Activated CD4-positive, alpha-beta T cell treated with anti-CD3 and anti-CD28 coated beads for 4 hours (primary cell): ENCODE results near the gene ARCN1.
A peak's percentile ranks its signal among the peaks of the same experiment; 100 is the strongest.
"Not testable (repeated sequence)": the region's sequence is repeated elsewhere in the genome, so short reads cannot be mapped to it uniquely, and the experiment has no call there.

Experiments used
- DNase-seq, 2 donors: peaks; one replicate each; pipeline ENCODE4 v3.0.0-alpha.2; 2020

The ARCN1 gene

DNA sequence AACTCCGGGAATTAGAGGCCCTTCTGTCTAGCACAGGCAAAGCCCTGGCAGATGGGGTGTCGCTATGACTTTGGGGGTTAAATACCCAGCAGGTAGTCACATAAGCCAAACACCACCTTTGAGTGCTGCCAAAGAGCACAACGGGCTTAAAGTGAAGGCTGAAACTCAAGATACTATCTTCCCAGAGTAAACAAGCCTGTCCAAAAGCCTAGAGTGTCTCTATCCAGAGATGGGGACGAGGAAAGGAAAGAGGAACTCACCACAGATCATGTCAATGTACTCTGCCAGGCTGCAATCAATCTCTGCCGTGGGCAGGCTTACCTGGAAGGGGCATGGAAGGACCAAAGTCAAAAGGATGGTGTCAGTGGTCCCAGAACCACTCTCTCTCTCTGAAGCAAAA, 26.7 kb upstream of the ARCN1 start:
- DNase-seq, result no peak

DNA sequence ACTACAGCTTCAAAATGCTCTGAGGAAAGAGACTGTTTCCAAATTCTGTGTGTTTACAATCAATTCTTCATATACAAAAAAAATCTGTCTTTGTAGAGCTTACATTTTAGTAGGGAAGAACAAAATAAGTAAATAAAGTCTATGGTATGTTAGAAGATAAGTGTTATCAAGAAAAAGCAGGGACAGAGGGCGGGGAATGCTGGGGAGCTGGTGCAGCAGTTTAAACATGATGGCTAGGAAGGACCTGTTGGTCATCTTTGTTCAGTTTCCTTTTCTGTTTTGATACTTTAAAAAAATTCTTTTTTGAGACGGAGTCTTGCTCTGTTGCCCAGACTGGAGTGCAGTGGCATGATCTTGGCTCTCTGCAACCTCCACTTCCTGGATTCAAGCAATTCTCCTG, 25.1 kb upstream of the ARCN1 start:
- DNase-seq, result no peak

DNA sequence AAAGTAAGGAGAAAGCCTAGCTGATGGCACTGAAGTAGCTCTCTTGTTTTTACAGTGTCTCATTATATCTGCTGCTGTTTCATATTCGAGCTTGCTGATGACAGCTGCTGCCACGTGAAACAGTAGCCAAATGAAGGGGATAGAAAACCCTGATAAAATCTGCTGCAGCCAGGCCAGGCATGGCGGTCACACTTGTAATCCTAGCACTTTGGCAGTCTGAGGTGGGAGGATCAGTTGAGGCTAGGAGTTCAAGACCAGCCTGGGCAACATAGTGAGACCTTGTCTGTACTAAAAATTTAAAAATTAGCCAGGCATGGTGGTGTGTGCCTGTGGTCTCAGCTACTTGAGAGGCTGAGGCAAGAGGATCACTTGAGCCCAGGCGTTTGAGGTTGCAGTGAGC, 19.9 kb upstream of the ARCN1 start:
- no peak for DNase-seq

DNA sequence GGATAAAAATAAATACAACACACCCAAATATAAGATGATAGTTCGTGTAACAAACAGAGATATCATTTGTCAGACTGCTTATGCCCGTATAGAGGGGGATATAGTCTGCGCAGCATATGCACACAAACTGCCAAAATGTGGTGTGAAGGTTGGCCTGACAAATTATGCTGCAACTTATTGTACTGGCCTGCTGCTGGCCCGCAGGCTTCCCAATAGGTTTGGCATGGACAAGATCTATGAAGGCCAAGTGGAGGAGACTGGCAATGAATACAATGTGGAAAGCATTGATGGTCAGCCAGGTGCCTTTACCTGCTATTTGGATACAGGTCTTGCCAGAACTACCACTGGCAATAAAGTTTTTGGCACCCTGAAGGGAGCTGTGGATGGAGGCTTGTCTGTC, 11.4 kb upstream of the ARCN1 start:
- no peak for DNase-seq

DNA sequence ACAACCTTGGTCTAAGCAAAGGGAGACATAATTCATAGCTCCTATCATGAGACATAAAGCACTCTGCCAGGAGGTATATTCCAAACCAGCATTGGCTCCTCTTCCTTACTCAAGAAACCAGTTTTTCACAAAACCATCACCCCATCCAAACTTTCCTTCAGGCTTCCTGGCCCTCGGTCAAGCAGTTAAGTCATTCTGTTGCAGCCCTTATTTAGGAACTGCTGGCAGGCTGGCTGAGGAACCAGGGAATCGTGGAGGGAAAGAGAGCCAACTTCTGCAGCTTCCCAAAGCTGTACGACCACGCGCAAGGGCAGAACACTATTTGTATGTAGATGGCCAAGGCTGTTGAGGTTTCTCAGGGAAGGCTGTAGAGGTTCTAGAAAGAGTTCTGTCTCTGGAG, 7.2 kb upstream of the ARCN1 start:
- DNase-seq, result no peak

DNA sequence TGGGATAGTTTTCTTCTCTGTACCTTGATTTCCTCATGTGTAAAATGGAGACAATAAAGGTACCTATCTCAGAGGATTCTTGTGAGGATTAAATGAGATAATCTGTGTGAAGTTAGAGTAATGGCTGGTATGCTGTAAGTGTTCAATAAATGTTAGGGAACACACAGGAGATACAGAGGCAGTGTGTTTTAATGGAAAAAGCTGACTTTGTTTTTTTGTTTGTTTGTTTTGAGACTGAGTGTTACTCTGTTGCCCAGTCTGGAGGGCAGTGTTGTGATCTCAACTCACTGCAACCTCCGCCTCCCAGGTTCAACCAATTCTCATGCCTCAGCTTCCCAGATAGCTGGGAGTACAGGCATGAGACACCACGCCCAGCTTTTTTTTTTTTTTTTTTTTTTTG, 2.5 kb upstream of the ARCN1 start:
- DNase-seq, result no peak

DNA sequence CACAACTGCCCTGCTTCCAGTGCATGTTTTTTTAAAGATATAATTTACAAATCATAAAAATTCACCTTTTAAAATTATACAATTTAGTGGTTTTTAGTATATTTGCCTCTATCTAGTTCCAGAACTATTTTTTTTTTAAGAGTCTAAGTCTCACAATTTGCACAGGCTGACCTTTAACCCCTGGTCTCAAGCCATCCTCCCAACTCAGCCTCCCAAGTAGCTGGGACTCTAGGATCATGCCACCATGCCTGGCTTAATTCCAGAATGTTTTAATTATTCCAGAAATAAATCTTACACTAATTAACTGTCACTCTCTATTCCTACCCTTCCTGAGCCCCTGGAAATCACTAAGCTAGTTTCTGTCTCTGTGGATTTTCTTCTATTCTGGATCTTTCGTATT, 1.4 kb upstream of the ARCN1 start:
- no peak for DNase-seq

DNA sequence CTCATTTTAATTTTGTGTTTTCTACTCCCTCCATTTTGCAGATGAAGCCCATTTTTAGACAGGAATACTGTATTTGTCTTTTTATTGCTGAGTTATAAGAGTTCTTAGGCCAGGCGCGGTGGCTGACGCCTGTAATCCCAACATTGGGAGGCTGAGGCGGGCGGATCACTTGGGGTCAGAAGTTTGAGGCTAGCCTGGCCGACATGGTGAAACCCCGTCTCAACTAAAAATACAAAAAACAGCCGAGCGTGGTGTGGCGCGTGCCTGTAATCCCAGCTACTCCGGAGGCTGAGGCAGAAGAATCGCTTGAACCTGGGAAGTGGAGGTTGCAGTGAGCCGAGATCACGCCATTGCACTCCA, 528 bp upstream of the ARCN1 start:
- not testable (repeated sequence) for DNase-seq

DNA sequence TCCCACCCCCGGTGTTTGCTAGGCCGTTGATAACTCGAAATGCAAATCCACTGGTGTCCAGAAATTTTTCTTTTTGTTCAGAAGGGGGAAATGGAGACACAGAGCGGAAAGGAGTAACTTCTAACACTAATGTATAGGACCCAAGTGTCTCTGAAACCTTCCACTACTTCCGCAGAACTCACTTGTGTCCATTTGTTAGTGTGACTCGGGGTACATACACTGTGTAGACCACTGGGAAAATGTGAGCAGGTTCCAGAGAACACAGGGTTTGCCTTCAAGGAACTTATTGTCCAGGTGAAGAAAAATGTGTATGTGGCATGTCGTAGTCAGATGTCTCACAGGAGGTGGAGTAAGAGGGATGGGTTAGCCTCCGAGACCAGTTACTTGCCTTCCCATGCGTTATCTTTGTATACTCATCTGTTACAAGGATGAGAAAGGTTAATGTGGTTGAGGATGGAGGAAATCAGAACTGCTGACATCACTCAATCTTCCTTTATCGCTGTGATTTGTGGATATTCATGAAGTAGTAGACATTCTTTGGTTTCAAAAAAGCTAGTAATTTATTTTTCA, 857 bp downstream of the ARCN1 start:
- peak; percentile 15 to 26 for DNase-seq

DNA sequence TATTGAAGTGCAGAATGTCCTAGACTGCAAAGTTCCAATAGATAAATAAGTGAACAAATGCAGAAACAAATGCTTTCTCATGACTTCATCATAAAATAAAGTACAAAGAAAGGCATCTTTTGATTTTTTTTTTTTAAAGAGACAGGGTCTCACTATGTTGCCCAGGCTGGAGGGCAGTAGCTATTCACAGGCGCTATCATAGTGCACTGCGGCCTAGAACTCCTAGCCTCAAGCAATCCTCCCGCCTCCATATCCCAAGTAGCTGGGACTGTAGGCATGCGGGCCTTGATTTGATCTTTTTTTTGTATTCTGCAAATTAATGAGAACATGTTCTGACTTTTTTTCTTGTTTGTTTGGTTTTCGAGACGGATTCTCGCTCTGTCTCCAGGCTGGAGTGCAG, 2.4 kb downstream of the ARCN1 start:
- DNase-seq, result no peak

DNA sequence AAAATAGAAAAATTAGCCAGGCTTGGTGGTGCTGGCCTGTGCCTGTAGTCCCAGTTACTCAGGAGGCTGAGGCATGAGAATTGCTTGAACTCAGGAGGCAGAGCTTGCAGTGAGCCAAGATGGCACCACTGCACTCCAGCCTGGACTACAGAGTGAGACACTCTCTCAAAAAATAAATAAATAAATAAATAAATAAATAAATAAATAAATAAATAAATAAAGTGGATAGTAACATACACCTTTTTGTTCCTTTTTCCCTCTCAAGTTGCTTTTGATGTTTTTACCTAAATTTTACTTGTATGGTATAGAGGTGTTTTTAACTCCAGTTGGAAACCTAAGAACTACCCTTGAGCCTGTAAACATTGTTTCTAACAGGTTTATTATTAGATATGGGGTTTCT, 5.8 kb downstream of the ARCN1 start:
- DNase-seq, result not testable (repeated sequence)

DNA sequence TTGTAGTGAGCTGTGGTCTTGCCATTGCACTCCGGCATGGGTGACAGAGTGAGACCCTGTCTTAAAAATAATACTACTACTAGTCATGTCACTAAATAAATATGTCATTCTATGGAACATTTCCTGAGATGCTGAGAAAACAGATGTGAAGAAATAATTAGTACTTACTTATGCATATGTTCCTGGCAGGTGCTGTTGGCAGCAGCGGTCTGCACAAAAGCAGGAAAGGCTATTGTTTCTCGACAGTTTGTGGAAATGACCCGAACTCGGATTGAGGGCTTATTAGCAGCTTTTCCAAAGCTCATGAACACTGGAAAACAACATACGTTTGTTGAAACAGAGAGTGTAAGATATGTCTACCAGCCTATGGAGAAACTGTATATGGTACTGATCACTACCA, 8.8 kb downstream of the ARCN1 start:
- no peak for DNase-seq

DNA sequence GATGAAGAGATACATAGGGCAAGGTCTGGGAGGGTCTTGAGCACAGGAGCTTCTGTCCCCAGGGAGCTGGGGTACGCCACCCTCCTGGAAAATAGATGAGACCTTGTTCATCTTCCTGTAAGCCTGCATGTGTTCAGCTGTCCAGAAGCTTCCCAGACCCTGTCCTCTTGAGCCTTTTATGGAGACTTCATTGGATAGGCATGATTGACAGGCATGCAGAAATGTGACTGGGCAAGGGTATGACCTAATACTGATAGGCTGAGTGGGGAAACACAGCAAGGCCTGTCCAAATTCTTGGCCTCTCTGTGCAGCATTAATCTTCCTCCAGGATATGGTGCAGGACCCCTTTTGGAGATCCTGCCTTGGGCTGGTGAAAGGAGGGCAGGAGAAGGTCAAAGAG, 15.7 kb downstream of the ARCN1 start:
- no peak for DNase-seq

DNA sequence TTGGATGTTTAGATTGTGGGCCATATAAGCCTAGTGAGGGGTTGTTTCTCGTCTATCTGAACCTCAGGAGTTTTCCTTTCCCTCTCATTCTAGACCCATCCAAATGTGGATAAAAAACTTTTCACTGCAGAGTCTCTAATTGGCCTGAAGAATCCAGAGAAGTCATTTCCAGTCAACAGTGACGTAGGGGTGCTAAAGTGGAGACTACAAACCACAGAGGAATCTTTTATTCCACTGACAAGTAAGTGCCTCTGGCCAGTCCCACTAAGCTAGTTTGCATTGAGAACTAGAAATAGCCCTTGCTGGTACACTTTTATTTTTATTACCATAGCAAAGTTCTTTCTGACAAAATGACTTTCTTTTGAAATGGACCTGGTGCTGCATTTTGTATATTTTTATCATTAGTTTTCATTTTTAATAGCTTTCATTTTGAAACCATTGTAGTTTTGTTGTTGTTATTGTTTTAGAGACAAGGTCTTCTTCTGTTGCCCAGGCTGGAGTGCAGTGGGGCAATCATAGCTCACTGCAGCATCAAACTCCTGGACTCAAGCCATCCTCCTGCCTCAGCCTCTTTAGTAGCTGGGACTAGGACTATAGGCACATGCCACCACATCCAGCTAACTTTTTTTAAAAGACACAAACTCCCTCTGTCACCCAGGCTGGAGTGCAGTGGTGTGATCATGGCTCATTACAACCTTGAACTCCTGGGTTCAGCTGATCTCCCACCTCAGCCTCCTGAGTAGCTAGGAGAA, 20.6 kb downstream of the ARCN1 start:
- no peak for DNase-seq

DNA sequence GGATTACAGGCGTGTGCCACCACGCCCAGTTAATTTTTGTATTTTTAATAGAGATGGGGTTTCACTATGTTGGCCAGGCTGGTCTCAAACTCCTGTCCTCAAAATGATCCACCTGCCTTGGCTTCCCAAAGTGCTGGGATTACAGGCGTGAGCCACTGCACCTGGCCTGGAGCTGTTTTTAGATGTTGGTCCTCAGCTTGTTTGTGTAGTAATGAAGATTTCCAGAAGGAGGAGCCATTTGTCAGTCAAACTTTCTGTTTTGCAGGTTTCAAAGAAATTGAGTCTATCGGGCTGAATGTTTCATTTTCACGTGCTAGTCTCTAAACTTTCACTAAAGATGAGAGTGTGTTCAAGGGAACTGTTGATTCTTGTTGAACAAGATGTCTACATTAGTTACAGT, 22.8 kb downstream of the ARCN1 start:
- peak in 1 of 2 donors; percentile 27 for DNase-seq

DNA sequence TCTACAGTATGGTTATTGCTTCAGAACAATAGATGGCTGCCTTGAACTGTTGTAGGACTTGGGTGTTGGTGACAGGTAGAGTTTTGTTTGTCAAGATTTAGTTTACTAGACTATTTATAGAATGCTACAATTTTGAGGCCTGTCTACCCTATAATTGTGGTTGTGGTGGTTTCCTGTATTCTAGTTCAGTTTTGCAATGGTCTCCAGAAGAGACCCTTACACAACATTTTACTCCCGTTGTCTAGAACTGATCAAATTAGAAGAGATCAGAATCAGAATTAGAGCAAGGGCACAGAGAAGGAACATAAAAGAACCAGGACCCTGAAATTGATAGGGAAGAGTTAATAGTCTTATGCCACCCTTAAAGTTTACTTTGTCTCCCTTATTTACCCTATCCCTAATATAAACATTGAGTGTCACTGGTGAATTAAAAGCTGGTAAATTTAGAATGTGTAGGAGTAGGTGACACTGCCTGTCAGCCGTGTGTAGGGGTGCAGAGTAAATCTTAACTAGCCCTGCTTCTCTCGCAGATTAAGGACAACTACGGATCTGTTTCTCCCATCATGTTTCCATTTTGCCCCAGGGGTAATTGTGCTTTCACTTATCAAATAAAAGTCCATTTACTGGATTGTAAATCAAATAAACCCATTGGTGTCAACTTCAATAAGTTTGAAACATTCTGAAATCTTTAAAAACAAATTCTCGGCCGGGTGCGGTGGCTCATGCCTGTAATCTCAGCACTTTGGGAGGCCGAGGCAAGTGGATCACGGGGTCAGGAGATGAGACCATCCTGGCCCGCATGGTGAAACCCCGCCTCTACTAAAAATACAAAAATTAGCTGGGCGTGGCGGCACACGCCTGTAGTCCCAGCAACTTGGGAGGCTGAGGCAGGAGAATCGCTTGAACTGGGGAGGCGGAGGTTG, 24.3 kb downstream of the ARCN1 start:
- no peak for DNase-seq

DNA sequence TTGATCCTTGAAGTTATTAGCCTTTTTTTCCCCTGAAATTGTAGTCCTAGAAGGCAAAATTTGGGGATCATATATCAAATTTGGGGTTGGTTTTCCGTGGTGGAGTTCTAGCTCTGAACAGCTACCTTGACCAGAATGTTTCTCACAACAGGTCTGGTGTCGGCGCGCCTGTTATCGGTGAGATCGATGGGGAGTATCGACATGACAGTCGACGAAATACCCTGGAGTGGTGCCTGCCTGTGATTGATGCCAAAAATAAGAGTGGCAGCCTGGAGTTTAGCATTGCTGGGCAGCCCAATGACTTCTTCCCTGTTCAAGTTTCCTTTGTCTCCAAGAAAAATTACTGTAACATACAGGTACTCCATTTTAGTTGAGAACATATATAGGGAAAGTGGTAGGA, 25.3 kb downstream of the ARCN1 start:
- no peak for DNase-seq

DNA sequence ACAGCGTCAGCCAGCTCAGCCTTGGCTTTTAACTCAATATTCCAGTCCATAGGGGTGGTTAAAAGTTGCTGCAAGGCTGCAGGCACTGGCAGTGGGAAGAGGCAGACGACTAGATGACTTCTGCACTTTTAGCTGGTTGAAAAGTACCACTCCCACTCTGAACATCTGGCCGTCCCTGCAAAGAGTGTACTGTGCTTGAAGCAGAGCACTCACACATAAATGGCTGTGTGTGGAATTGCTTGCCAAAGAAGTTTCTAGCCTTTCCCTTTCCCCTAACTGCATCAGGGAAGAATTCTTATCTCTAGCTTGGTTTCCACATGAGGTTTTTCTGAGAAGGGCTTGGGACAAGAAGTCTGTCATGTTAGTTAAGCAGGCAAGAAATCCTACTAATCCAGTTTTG, 30.1 kb downstream of the ARCN1 start:
- DNase-seq, result no peak

DNA sequence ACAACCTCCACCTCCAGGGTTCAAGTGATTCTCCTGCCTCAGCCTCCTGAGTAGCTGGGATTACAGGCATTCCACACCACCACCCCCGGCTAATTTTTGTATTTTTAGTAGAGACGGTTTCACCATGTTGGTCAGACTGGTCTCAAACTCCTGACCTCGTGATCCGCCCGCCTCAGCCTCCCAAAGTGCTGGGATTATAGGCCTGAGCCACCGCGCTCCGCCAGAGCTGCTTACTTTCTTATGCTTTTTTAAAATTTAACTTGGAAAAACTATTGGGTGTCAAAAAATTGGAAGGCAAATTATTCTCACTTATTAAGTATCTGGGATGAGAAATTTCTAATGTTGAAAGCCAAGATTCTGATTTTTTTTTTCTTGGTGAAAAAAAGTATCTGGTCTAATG, 31.5 kb downstream of the ARCN1 start:
- DNase-seq, result not testable (repeated sequence)

DNA sequence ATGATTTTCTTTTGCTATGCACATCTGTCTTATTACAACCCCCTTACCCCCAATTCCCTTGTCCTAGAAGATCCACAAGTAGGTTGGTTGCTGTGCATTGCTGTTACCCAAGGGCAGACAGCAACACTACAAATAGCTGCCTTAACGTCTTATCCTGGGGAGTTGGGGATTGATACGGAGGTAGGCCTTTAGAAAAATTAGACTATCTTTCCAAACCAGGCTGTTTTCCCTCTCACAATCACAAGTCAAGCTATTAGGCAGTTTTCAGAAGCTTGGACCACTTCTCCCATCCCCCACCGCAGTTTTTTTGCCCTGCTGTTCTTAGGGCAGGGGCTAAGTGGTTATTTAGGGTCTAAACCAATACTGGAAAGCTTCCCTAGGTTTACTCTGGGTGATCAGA, 32.4 kb downstream of the ARCN1 start:
- no peak for DNase-seq

DNA sequence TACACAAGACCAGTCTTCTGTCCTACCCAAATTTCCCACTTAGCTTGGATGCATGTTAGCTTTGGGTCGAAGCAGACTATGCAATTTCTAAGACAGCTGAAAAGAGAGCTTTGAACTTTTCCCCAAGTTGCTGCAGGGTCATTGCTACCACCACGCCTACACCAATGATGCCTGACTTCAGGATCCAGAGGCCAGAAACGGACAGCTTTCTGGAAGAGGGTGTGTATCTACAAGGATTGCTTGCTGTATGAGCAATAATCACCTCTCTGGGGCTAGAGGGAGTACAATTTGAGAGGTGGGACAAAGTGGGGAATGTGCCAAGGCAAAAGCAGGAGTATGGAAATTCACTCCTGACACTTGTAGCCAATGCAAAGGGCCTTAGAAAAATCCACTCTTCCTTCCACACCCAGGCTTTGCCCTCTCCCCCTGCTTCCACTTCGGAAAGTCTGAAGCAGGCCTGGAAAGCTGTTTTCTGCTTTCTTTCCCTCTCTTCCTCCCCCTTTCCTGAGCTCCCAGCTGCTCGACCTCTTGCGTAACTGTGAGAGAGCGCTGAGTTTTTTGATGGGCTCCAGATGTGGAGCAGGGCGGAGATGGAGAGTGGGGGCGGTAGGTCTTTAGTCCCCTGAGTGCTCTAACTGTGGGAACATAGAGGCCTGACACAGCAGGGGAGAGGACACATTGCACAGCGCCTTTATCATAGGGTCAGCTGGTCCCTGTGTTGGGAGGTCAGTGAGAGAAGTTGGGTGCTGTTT, 33.1 kb downstream of the ARCN1 start:
- DNase-seq, result no peak

DNA sequence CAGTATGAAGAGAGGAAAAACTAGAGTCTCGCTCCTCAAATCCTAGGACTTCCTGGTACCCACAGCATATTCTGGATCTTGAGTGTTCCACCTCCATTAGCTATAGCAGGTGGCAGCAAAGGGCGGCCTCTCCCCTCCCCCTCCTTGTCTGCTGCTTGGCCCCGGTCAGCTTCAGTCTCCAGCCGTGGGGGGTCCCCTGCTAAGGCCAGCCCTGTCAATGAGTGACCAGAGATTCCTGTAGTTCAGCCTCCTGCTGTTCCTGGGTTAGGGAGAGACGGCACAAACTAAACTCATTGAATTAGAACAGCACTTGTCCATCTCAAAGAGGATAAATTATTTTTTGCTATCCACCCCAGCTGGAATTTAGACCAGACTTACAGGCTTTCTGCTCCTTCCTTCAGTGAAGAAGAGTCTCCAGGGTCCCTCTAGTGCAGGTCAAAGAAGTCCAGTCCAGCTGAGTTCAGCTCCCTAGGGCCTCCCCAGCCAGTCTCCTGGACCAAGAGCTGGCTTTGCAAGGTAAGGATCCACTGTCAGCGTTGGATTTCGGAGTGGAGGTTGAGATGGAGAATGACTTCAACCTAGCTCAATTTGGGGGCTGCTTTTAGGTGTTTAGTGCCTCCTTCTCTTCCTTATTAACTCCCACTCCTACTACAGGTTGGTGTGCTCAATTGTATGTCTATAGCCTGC, 34.1 kb downstream of the ARCN1 start:
- no peak for DNase-seq

DNA sequence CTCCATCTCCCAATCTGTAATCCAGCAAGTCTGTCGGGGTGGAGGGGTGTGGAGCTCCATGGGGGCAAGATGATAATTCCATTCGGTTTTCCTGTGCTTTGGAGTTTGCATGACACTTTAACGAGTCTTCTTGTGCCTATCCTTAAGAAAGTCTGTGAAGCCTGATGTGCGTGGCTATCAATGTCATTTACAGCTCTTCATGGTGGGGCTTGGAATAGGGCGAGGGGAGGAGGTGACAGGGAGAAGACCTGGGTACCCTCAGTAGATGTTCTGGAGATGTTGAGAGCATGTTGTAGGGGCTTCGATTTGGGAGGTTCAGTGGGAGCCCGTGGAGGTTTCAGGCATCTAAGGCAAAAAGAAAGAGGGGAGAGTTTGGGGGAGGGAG, 34.6 kb downstream of the ARCN1 start:
- DNase-seq, result no peak
